ENCODE data around the gene TBC1D9.

Gene TBC1D9

GRCh38 chr4:140774510-140774909 lies 18.3 kb upstream of the TBC1D9 start:
- TF ChIP-seq CTCF (IDR thresholded peaks at IDR 0.05; ENCODE audit: extremely low read depth, missing control alignments): no peak
- no peak for DNase-seq (ENCODE audit: low spot score)

GRCh38 chr4:140769209-140769608 lies 13.0 kb upstream of the TBC1D9 start:
- TF ChIP-seq CTCF (IDR thresholded peaks at IDR 0.05; ENCODE audit: extremely low read depth, missing control alignments): no peak
- no peak for DNase-seq (ENCODE audit: low spot score)

- no peak for TF ChIP-seq CTCF (IDR thresholded peaks at IDR 0.05; ENCODE audit: extremely low read depth, missing control alignments)
- no peak for DNase-seq (ENCODE audit: low spot score)
These were observed 8.7 kb upstream of the TBC1D9 start for GRCh38 chr4:140764785-140765392.

- no peak for DNase-seq (ENCODE audit: low spot score)
- no peak for TF ChIP-seq CTCF (IDR thresholded peaks at IDR 0.05; ENCODE audit: extremely low read depth, missing control alignments)
These were observed 6.0 kb upstream of the TBC1D9 start for GRCh38 chr4:140762202-140762601.

GRCh38 chr4:140757232-140757630 lies 1.0 kb upstream of the TBC1D9 start:
- no peak for DNase-seq (ENCODE audit: low spot score)
- no peak for TF ChIP-seq CTCF (IDR thresholded peaks at IDR 0.05; ENCODE audit: extremely low read depth, missing control alignments)

- peak; percentile 70 for DNase-seq (ENCODE audit: low spot score)
- TF ChIP-seq CTCF (IDR thresholded peaks at IDR 0.05; ENCODE audit: extremely low read depth, missing control alignments): no peak
These were observed 339 bp downstream of the TBC1D9 start for GRCh38 chr4:140755774-140756318.

GRCh38 chr4:140754918-140755773 lies 1.0 kb downstream of the TBC1D9 start:
- no peak for TF ChIP-seq CTCF (IDR thresholded peaks at IDR 0.05; ENCODE audit: extremely low read depth, missing control alignments)
- no peak for DNase-seq (ENCODE audit: low spot score)
